Measurements from ENCODE around the gene ANTKMT.
A peak's percentile ranks its signal among the peaks of the same experiment; 100 is the strongest.

The ANTKMT gene

GRCh38 chr16:716200-716568 lies 4.8 kb upstream of the ANTKMT start:
- no peaks in the 10 kb centered on the region for H3K27me3 ChIP-seq (replicated peaks)
- peak overlapping the region; percentile 55 for H3K4me3 ChIP-seq (ENCODE audit: low read depth, low read length)

GRCh38 chr16:716768-717325 lies 4.1 kb upstream of the ANTKMT start:
- H3K27me3 ChIP-seq (replicated peaks), result no peaks in the 10 kb centered on the region
- in situ Hi-C loops (cut with HindIII; ENCODE audit: low pct_ligation_motif_present, low sequenced_read_pairs), result loop anchor here (25.0 kb wide), 1 partner anchor 270 kb away; the partner anchor contains the start of gene SOX8
- H3K36me3 ChIP-seq (replicated peaks), result peaks cover 2% of the 10 kb centered on the region
- no peak overlapping the region for H3K27ac ChIP-seq
- DNase-seq, result no peak
- TF ChIP-seq CTCF (IDR thresholded peaks at IDR 0.05; ENCODE audit: low read depth, low read length, missing control alignments), result no peak
- H3K4me3 ChIP-seq (ENCODE audit: low read depth, low read length), result peak overlapping the region; percentile 55

More at GRCh38 chr16:716200-716568, 4.8 kb upstream of the ANTKMT start:
- DNase-seq, result peak; percentile 46
- in situ Hi-C loops (cut with HindIII; ENCODE audit: low pct_ligation_motif_present, low sequenced_read_pairs), result loop anchor here (25.0 kb wide), 1 partner anchor 271 kb away; the partner anchor contains the start of gene SOX8
- Histone ChIP-seq H3K36me3 (replicated peaks) (peaks cover 2% of the 10 kb centered on the region), H3K27ac (peak overlapping the region; percentile 30)
- no peak for TF ChIP-seq CTCF (IDR thresholded peaks at IDR 0.05; ENCODE audit: low read depth, low read length, missing control alignments)

GRCh38 chr16:717450-718245 lies 3.3 kb upstream of the ANTKMT start:
- no peak overlapping the region for H3K4me3 ChIP-seq (ENCODE audit: low read depth, low read length)
- H3K27ac ChIP-seq, result no peak overlapping the region

GRCh38 chr16:718389-718788 lies 2.6 kb upstream of the ANTKMT start:
- Histone ChIP-seq H3K4me3 (ENCODE audit: low read depth, low read length) (no peak overlapping the region), H3K27me3 (replicated peaks) (no peaks in the 10 kb centered on the region), H3K36me3 (replicated peaks) (peaks cover 4% of the 10 kb centered on the region), H3K27ac (no peak overlapping the region)
- in situ Hi-C loops (cut with HindIII; ENCODE audit: low pct_ligation_motif_present, low sequenced_read_pairs), result loop anchor here (25.0 kb wide), 1 partner anchor 269 kb away; the partner anchor contains the start of gene SOX8
- no peak for DNase-seq
- TF ChIP-seq CTCF (IDR thresholded peaks at IDR 0.05; ENCODE audit: low read depth, low read length, missing control alignments), result no peak

More at GRCh38 chr16:717450-718245, 3.3 kb upstream of the ANTKMT start:
- no peak for DNase-seq
- Histone ChIP-seq H3K27me3 (replicated peaks) (no peaks in the 10 kb centered on the region), H3K36me3 (replicated peaks) (peaks cover 2% of the 10 kb centered on the region)
- in situ Hi-C loops (cut with HindIII; ENCODE audit: low pct_ligation_motif_present, low sequenced_read_pairs), result loop anchor here (25.0 kb wide), 1 partner anchor 270 kb away; the partner anchor contains the start of gene SOX8
- TF ChIP-seq CTCF (IDR thresholded peaks at IDR 0.05; ENCODE audit: low read depth, low read length, missing control alignments), result no peak

GRCh38 chr16:718922-719321 lies 2.0 kb upstream of the ANTKMT start:
- in situ Hi-C loops (cut with HindIII; ENCODE audit: low pct_ligation_motif_present, low sequenced_read_pairs), result loop anchor here (25.0 kb wide), 1 partner anchor 268 kb away; the partner anchor contains the start of gene SOX8
- no peak for DNase-seq
- peaks cover 4% of the 10 kb centered on the region for H3K36me3 ChIP-seq (replicated peaks)
- H3K27ac ChIP-seq, result no peak overlapping the region
- no peak for TF ChIP-seq CTCF (IDR thresholded peaks at IDR 0.05; ENCODE audit: low read depth, low read length, missing control alignments)
- H3K27me3 ChIP-seq (replicated peaks), result no peaks in the 10 kb centered on the region
- no peak overlapping the region for H3K4me3 ChIP-seq (ENCODE audit: low read depth, low read length)
